Suprapubic skin (tissue), 4 donors: ENCODE measurements around the gene NGB.

Source experiments
- EP300 ChIP-seq: sonication (generic); formaldehyde crosslinking; IDR thresholded peaks from one replicate; pipeline ENCODE4 v1.6.1; 2017; ENCODE audit warnings: antibody characterized with exemption
- POLR2A ChIP-seq, 2 donors: fragments of 450-650 bp; IDR thresholded peaks; one replicate each; pipeline ENCODE4 v1.6.1; 2017; ENCODE audit warnings: antibody characterized with exemption in 2 of 2, mild to moderate bottlenecking in 2 of 2, moderate library complexity in 2 of 2
- POLR2AphosphoS5 ChIP-seq, 3 donors: sonication (generic); formaldehyde crosslinking; IDR thresholded peaks; one replicate each; pipeline ENCODE4 v1.6.1; 2017; ENCODE audit warnings: antibody characterized with exemption in 3 of 3
- TF ChIP-seq, protein P1 (sequence below), 2 donors: fragments of 200-600 bp in 1 of 2; fragments of 450-650 bp in 1 of 2; sonication (generic) in 1 of 2; IDR thresholded peaks; one replicate each; pipeline ENCODE4 v1.5.1; 2016 to 2019; ENCODE audit warnings: antibody characterized with exemption in 2 of 2, mild to moderate bottlenecking in 1 of 2, moderate library complexity in 1 of 2

DNA sequence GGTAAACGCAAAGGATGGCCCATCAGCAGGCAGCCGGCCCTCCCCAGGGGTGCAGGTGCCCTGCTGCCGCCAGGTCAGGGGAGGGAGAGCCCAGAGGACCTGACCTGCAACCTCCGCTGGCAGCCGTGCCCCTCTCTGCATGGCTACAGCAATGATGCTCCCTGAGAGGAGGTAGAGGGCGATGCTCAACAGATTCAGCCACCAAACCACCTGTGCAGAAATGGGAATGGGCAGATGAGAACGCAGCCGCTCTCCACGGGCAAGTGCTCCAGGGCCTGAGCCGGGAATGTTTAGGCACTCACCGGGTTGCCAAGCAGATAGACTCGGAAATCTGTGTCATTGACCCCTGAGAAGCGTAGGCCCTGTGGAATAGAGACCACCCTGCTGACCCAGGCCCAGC lies 8.7 kb upstream of the NGB start:
- TF ChIP-seq, protein P1, sequence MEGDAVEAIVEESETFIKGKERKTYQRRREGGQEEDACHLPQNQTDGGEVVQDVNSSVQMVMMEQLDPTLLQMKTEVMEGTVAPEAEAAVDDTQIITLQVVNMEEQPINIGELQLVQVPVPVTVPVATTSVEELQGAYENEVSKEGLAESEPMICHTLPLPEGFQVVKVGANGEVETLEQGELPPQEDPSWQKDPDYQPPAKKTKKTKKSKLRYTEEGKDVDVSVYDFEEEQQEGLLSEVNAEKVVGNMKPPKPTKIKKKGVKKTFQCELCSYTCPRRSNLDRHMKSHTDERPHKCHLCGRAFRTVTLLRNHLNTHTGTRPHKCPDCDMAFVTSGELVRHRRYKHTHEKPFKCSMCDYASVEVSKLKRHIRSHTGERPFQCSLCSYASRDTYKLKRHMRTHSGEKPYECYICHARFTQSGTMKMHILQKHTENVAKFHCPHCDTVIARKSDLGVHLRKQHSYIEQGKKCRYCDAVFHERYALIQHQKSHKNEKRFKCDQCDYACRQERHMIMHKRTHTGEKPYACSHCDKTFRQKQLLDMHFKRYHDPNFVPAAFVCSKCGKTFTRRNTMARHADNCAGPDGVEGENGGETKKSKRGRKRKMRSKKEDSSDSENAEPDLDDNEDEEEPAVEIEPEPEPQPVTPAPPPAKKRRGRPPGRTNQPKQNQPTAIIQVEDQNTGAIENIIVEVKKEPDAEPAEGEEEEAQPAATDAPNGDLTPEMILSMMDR (IDR thresholded peaks at IDR 0.05): no peak
- no peak for TF ChIP-seq EP300
- TF ChIP-seq POLR2AphosphoS5 (IDR thresholded peaks at IDR 0.05): no peak
- no peak for TF ChIP-seq POLR2A (IDR thresholded peaks at IDR 0.05)
